Activated CD4-positive, alpha-beta T cell treated with anti-CD3 and anti-CD28 coated beads for 36 hours (primary cell): ENCODE data around the gene STAM. TPM values are rescaled to one million over a fixed set of nuclear protein-coding genes. Genes with fewer than 3 reads are reported as not detected.

Source experiments
- ATAC-seq: fragments of 200-7000 bp; cut with Tn5 transposase; one replicate; pipeline ENCODE4 v1.10.0; 2021; ENCODE audit warnings: mild to moderate bottlenecking, moderate library complexity
- CTCF ChIA-PET: fragments of 350-600 bp; sonication (Branson Sonifier 250); formaldehyde crosslinking; loops from one replicate; lab custom pipeline; 2021; ENCODE audit warnings: antibody characterized with exemption; lab: Charles Lee
- POLR2A ChIA-PET: fragments of 350-600 bp; sonication (Branson Sonifier 250); formaldehyde crosslinking; loops from one replicate; lab custom pipeline; 2021; ENCODE audit warnings: antibody characterized with exemption, inconsistent platforms; lab: Charles Lee
- DNase-seq: peaks from one replicate; pipeline ENCODE4 v3.0.0-alpha.2; 2020
- H3K27ac Mint-ChIP-seq: one replicate; pipeline ENCODE4 v1.8.0; 2021; ENCODE audit warnings: mixed read lengths
- H3K27me3 Mint-ChIP-seq: one replicate; pipeline ENCODE4 v1.8.0; 2021; ENCODE audit warnings: mixed read lengths
- H3K36me3 Mint-ChIP-seq: one replicate; pipeline ENCODE4 v1.8.0; 2021; ENCODE audit warnings: low read depth, mixed read lengths
- H3K4me1 Mint-ChIP-seq: one replicate; pipeline ENCODE4 v1.8.0; 2021; ENCODE audit warnings: mixed read lengths
- H3K4me3 Mint-ChIP-seq: one replicate; pipeline ENCODE4 v1.8.0; 2021; ENCODE audit warnings: mild to moderate bottlenecking, moderate library complexity, mixed read lengths
- H3K9me3 Mint-ChIP-seq: one replicate; pipeline ENCODE4 v1.8.0; 2021; ENCODE audit warnings: low read depth, mixed read lengths
- intact Hi-C, 2 experiments: fragments of 100-400 bp; cut with DNase I in 1 of 2; cut with micrococcal nuclease in 1 of 2; formaldehyde crosslinking; loops; one replicate each; pipeline versions ENCODE4 v1.14.2 to v1.15.1; 2022 to 2024; cut with DNase I, micrococcal nuclease
- total RNA-seq, 2 experiments: library from RNA; stranded (reverse); gene quantifications; one replicate each; pipeline ENCODE4 v1.2.3, GENCODE V29; 2021

STAM gene
- 10 to 100 TPM; 17.9 to 23.8 TPM for total RNA-seq

GRCh38 chr10:17643755-17644484 is at the start of gene STAM:
Gene STAM, plus strand, starts transcription at chr10:17644151. Its CDS starts 189 bp downstream, at chr10:17644340.
- CTCF ChIA-PET = interaction anchor here (0.6 to 2.2 kb wide), 9 partner anchors 10 to 1045 kb away, joined by 3 to 8 read pairs (median 3); partner anchors contain the start of gene HACD1
- peak within 1 kb of the TSS; percentile 92 for H3K4me3 Mint-ChIP-seq
- POLR2A ChIA-PET = interaction anchor here (0.6 to 1.5 kb wide), 12 partner anchors 10 to 827 kb away, joined by 3 to 10 read pairs (median 4); partner anchors contain the start of genes RSU1 and TRDMT1

GRCh38 chr10:17597386-17597785 is 46.6 kb upstream of the STAM start:
- DNase-seq (no peak), ATAC-seq (no peak)
- H3K27ac Mint-ChIP-seq = no peak overlapping the region
- POLR2A ChIA-PET = no interaction called here
- H3K27me3 Mint-ChIP-seq = no peaks in the 10 kb centered on the region
- intact Hi-C loops = no loop called here
- H3K9me3 Mint-ChIP-seq = no peaks in the 10 kb centered on the region
- no peaks in the 10 kb centered on the region for H3K36me3 Mint-ChIP-seq
- CTCF ChIA-PET = interaction anchor here (0.6 to 1.1 kb wide), 5 partner anchors 8 to 146 kb away, joined by 3 to 4 read pairs (median 3); no protein-coding TSS in a partner anchor
- no peak overlapping the region for H3K4me3 Mint-ChIP-seq
- no peaks in the 10 kb centered on the region for H3K4me1 Mint-ChIP-seq

More at GRCh38 chr10:17643755-17644484, at the start of gene STAM:
- intact Hi-C loops = loop anchor here (1.0 to 10.0 kb wide), 11 partner anchors 8 to 1783 kb away; partner anchors contain the start of genes HACD1 (in 2 of the 2), ARL5B (in 1 of the 2), MINDY3 (in 1 of the 2) and PTER (in 1 of the 2)
- peak within 1 kb of the TSS; percentile 99 for H3K27ac Mint-ChIP-seq
- H3K9me3 Mint-ChIP-seq = peaks cover 6% of the 10 kb centered on the region
- peak; percentile 80 for ATAC-seq
- DNase-seq = peak; percentile 96
- peaks cover 21% of the 10 kb centered on the region for H3K36me3 Mint-ChIP-seq
- peaks cover 49% of the 10 kb centered on the region for H3K4me1 Mint-ChIP-seq
- H3K27me3 Mint-ChIP-seq = no peaks in the 10 kb centered on the region

- intact Hi-C loops = no loop called here
- DNase-seq (no peak), ATAC-seq (no peak)
- Mint-ChIP-seq H3K4me3 (no peak overlapping the region), H3K36me3 (no peaks in the 10 kb centered on the region), H3K4me1 (no peaks in the 10 kb centered on the region), H3K27ac (no peak overlapping the region), H3K9me3 (no peaks in the 10 kb centered on the region), H3K27me3 (no peaks in the 10 kb centered on the region)
- CTCF ChIA-PET = interaction anchor here (0.6 to 0.7 kb wide), 2 partner anchors 20 to 970 kb away, joined by 3 to 5 read pairs; no protein-coding TSS in a partner anchor
- POLR2A ChIA-PET = no interaction called here
These were observed 44.9 kb upstream of the STAM start for GRCh38 chr10:17599089-17599488.

GRCh38 chr10:17605936-17606335 is 38.0 kb upstream of the STAM start:
- Mint-ChIP-seq H3K27me3 (no peaks in the 10 kb centered on the region), H3K27ac (no peak overlapping the region), H3K9me3 (no peaks in the 10 kb centered on the region), H3K4me3 (no peak overlapping the region), H3K4me1 (no peaks in the 10 kb centered on the region), H3K36me3 (no peaks in the 10 kb centered on the region)
- ChIA-PET POLR2A (no interaction called here), CTCF (interaction anchor here (0.6 to 1.8 kb wide), 12 partner anchors 8 to 295 kb away, joined by 3 to 6 read pairs (median 4); no protein-coding TSS in a partner anchor)
- ATAC-seq (no peak), DNase-seq (no peak)
- intact Hi-C loops = loop anchor here (2.0 to 5.0 kb wide), 4 partner anchors 199 to 631 kb away; no protein-coding TSS in a partner anchor

GRCh38 chr10:17606547-17607040 is 37.4 kb upstream of the STAM start:
- ChIA-PET CTCF (interaction anchor here (0.6 to 1.8 kb wide), 10 partner anchors 15 to 267 kb away, joined by 3 to 6 read pairs (median 4); no protein-coding TSS in a partner anchor), POLR2A (no interaction called here)
- ATAC-seq (no peak), DNase-seq (no peak)
- no peaks in the 10 kb centered on the region for H3K9me3 Mint-ChIP-seq
- H3K27me3 Mint-ChIP-seq = no peaks in the 10 kb centered on the region
- no peak overlapping the region for H3K4me3 Mint-ChIP-seq
- H3K36me3 Mint-ChIP-seq = no peaks in the 10 kb centered on the region
- intact Hi-C loops = loop anchor here (1.0 to 5.0 kb wide), 7 partner anchors 137 to 631 kb away; no protein-coding TSS in a partner anchor
- no peak overlapping the region for H3K27ac Mint-ChIP-seq
- H3K4me1 Mint-ChIP-seq = no peaks in the 10 kb centered on the region

GRCh38 chr10:17607060-17607459 is 36.9 kb upstream of the STAM start:
- Mint-ChIP-seq H3K9me3 (no peaks in the 10 kb centered on the region), H3K36me3 (no peaks in the 10 kb centered on the region), H3K27me3 (no peaks in the 10 kb centered on the region), H3K27ac (no peak overlapping the region), H3K4me1 (no peaks in the 10 kb centered on the region), H3K4me3 (no peak overlapping the region)
- intact Hi-C loops = loop anchor here (1.0 to 5.0 kb wide), 7 partner anchors 136 to 630 kb away; no protein-coding TSS in a partner anchor
- no peak for ATAC-seq
- ChIA-PET POLR2A (no interaction called here), CTCF (interaction anchor here (1.0 to 1.6 kb wide), 3 partner anchors 123 to 267 kb away, joined by 3 to 6 read pairs (median 5); no protein-coding TSS in a partner anchor)
- no peak for DNase-seq

- intact Hi-C loops = loop anchor here (1.0 to 5.0 kb wide), 7 partner anchors 136 to 630 kb away; no protein-coding TSS in a partner anchor
- DNase-seq = peak; percentile 14
- CTCF ChIA-PET = interaction anchor here (0.8 to 3.7 kb wide), 6 partner anchors 9 to 134 kb away, joined by 3 to 19 read pairs (median 3); partner anchors contain the start of gene HACD1
- peak; percentile 86 for ATAC-seq
- H3K36me3 Mint-ChIP-seq = no peaks in the 10 kb centered on the region
- H3K27ac Mint-ChIP-seq = no peak overlapping the region
- H3K4me1 Mint-ChIP-seq = no peaks in the 10 kb centered on the region
- H3K9me3 Mint-ChIP-seq = no peaks in the 10 kb centered on the region
- H3K27me3 Mint-ChIP-seq = no peaks in the 10 kb centered on the region
- POLR2A ChIA-PET = no interaction called here
- H3K4me3 Mint-ChIP-seq = no peak overlapping the region
These were observed 36.2 kb upstream of the STAM start for GRCh38 chr10:17607603-17608332.

- Mint-ChIP-seq H3K36me3 (no peaks in the 10 kb centered on the region), H3K9me3 (no peaks in the 10 kb centered on the region), H3K4me3 (no peak overlapping the region), H3K27me3 (no peaks in the 10 kb centered on the region), H3K27ac (no peak overlapping the region), H3K4me1 (no peaks in the 10 kb centered on the region)
- no peak for DNase-seq
- POLR2A ChIA-PET = no interaction called here
- intact Hi-C loops = loop anchor here in 1 of 2 experiments (2.0 to 10.0 kb wide), 4 partner anchors 202 to 785 kb away; no protein-coding TSS in a partner anchor
- ATAC-seq = no peak
- CTCF ChIA-PET = interaction anchor here (0.5 to 3.7 kb wide), 4 partner anchors 10 to 134 kb away, joined by 3 to 19 read pairs (median 4); no protein-coding TSS in a partner anchor
These were observed 34.4 kb upstream of the STAM start for GRCh38 chr10:17609523-17610079.

- Mint-ChIP-seq H3K36me3 (no peaks in the 10 kb centered on the region), H3K4me3 (peak overlapping the region; percentile 50), H3K9me3 (no peaks in the 10 kb centered on the region), H3K27me3 (peaks cover 11% of the 10 kb centered on the region), H3K4me1 (peaks cover 5% of the 10 kb centered on the region), H3K27ac (no peak overlapping the region)
- DNase-seq (peak; percentile 60), ATAC-seq (peak; percentile 64)
- intact Hi-C loops = loop anchor here (1.0 to 10.0 kb wide), 3 partner anchors 28 to 792 kb away; partner anchors contain the start of gene STAM (in 2 of the 2)
- CTCF ChIA-PET = interaction anchor here (0.9 to 1.3 kb wide), 3 partner anchors 8 to 127 kb away, joined by 3 to 4 read pairs (median 3); no protein-coding TSS in a partner anchor
- POLR2A ChIA-PET = no interaction called here
These were observed 27.4 kb upstream of the STAM start for GRCh38 chr10:17616403-17617030.
